Naive thymus-derived CD8-positive, alpha-beta T cell (primary cell): ENCODE measurements around the gene MCOLN2. TPM values are rescaled to one million over a fixed set of nuclear protein-coding genes. Genes with fewer than 3 reads are reported as not detected.

ENCODE experiments used
- ATAC-seq, 2 donors: fragments of 150-1000 bp; cut with Tn5 transposase in 1 of 2; sonication (Bioruptor Pico), chemical (Tn5 transposase) in 1 of 2; 1 replicate in 1 of 2; 2 replicates in 1 of 2; pipeline ENCODE4 v1.10.0; 2021; ENCODE audit warnings: mild to moderate bottlenecking in 2 of 2, moderate library complexity in 2 of 2
- POLR2A ChIA-PET: fragments of 350-600 bp; sonication (Branson Sonifier 250); formaldehyde crosslinking; loops from one replicate; lab custom pipeline; 2021; ENCODE audit warnings: antibody characterized with exemption; lab: Charles Lee
- DNase-seq, 10 donors: peaks; one replicate each; pipeline versions ENCODE4 v3.0.0 to v3.0.0-alpha.2; 2020 to 2022
- H3K27ac Mint-ChIP-seq, 10 donors: one replicate each; pipeline ENCODE4 v1.8.0; 2020 to 2022; ENCODE audit warnings: mild to moderate bottlenecking in 10 of 10, mixed read lengths in 10 of 10, moderate library complexity in 4 of 10, inconsistent platforms in 1 of 10
- H3K27me3 Mint-ChIP-seq, 5 donors: one replicate each; pipeline ENCODE4 v1.8.0; 2021 to 2022; ENCODE audit warnings: mixed read lengths in 5 of 5
- H3K36me3 Mint-ChIP-seq, 3 donors: one replicate each; pipeline ENCODE4 v1.8.0; 2020 to 2022; ENCODE audit warnings: mixed read lengths in 3 of 3, mild to moderate bottlenecking in 2 of 3, inconsistent platforms in 1 of 3
- H3K4me1 Mint-ChIP-seq, 4 donors: one replicate each; pipeline ENCODE4 v1.8.0; 2021 to 2022; ENCODE audit warnings: mixed read lengths in 4 of 4
- H3K4me3 Mint-ChIP-seq, 10 donors: one replicate each; pipeline ENCODE4 v1.8.0; 2020 to 2022; ENCODE audit warnings: mild to moderate bottlenecking in 10 of 10, mixed read lengths in 10 of 10, moderate library complexity in 6 of 10, inconsistent platforms in 1 of 10
- H3K9me3 Mint-ChIP-seq, 9 donors: one replicate each; pipeline ENCODE4 v1.8.0; 2020 to 2022; ENCODE audit warnings: mixed read lengths in 9 of 9, mild to moderate bottlenecking in 3 of 9, inconsistent platforms in 1 of 9, moderate library complexity in 1 of 9
- polyA plus RNA-seq, 3 donors: library from polyadenylated mRNA; unstranded; fragments of 300-500 nt; fragmentation: Illumina TruSeq; gene quantifications; one replicate each; pipeline ENCODE4 v1.2.3, GENCODE V29; 2021
- total RNA-seq, 8 experiments: library from RNA in 2 of 8; stranded (reverse) in 2 of 8; gene quantifications; one replicate each; pipeline ENCODE4 v1.2.3 and lab custom pipeline; 2021 to 2026

MCOLN2 gene
- total and polyA plus RNA-seq, 5 experiments from 2014 or later = 1.1 to 3.7 (median 2.7) TPM

DNA sequence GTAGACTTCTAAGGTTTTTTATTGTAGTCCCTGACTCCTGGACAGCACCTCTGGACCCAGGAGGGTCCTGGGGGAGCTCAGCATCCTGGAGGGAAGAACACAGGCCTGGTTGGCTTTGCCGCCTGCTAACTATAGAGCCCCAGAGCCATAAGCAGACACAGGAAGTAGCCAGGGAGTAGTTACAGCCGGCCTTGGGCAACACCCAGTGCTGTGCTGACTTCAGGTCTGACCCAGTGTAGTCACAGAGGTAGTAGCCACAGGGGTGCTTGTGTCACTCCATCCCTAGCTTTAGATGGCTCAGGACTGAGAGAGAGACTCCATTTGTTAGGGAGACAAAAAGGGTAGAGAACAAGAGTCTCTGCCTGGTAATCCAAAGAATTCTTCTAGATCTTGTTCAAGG is 21.9 kb downstream of the MCOLN2 start:
- no peak for ATAC-seq
- Mint-ChIP-seq H3K36me3 (peaks cover 0 to 7% (median 6%) of the 10 kb centered on the region in 3 donors), H3K4me1 (peaks cover 0 to 25% (median 4%) of the 10 kb centered on the region in 4 donors), H3K27ac (peak overlapping the region in 2 of 10 donors; percentile 11 to 18), H3K27me3 (peaks cover 0 to 20% (median 0%) of the 10 kb centered on the region in 5 donors), H3K9me3 (peaks cover 0 to 9% (median 0%) of the 10 kb centered on the region in 9 donors), H3K4me3 (no peak overlapping the region)
- DNase-seq = no peak
- POLR2A ChIA-PET = no interaction called here

DNA sequence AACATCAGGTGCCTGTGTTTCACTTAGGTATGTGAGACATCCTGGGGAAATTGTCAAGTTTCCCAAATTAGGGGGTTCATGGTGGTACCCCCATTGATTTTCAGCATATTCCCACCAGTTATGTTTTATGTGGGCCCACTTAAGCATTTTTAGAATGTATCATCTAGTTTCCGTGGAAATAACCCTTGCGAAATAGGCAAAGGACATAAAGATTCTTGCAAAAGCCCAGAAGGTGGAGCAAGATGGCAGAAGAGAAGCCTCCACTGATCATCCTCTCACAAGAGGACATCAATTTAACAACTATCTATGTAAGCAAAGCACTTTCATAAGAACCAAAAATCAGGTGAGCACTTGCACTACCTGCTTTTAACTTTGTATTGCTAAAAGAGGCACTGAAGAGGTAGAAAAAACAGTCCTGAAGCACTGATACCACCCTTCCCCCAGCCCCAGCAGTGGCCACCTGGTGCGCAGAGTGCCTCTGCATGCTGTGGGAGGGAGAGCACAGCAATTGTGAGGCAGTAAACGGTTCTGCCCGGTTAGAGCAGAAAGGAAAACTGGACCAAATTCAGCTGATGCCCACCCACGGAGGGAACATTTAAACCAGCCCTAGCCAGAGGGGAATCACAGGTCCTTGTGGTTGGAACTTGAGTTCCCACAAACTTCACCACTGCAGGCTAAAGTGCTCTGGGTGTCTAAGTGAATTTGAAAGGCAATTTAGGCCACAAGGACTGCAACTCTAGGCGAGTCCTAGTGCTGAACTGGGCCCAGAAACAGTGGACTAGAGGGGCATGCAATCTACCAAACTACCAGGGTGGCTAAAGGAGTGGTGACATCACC is 23.2 kb downstream of the MCOLN2 start:
- H3K4me1 Mint-ChIP-seq = peaks cover 0 to 25% (median 4%) of the 10 kb centered on the region in 4 donors
- peaks cover 0 to 6% (median 5%) of the 10 kb centered on the region in 3 donors for H3K36me3 Mint-ChIP-seq
- H3K27me3 Mint-ChIP-seq = peaks cover 0 to 15% (median 0%) of the 10 kb centered on the region in 5 donors
- H3K9me3 Mint-ChIP-seq = no peaks in the 10 kb centered on the region
- peak overlapping the region in 1 of 10 donors; percentile 2 for H3K4me3 Mint-ChIP-seq
- ATAC-seq (no peak), DNase-seq (no peak)
- H3K27ac Mint-ChIP-seq = peak overlapping the region in 1 of 10 donors; percentile 17
- POLR2A ChIA-PET = no interaction called here

DNA sequence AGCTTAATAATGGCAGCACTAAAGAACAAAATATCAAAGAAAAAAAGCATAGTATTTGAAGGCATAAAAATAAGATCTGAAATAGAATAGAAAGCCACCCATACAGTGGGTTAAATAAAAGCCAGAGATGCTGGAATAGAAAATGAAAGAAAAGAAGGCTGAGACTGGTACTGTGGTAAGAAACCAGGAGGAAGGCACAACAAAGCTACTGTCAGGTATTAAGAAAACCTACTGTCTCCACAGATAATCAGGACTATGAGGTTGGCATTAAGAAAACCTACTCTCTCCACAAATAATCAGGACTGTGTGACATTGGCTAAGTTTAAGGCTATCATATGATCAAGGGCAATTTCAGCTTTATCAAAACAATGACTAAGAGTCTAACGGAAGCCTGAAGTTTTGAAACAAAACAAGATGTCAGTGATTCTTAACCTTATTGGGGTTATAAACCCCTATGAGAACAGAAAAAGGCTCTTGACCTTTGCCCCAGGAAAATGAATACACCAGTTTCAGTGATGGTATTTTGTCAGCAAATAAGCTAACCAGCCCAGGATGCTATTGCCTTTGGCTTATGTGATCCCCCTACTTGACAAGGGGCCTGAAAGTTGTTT is 24.4 kb downstream of the MCOLN2 start:
- Mint-ChIP-seq H3K4me1 (peaks cover 0 to 25% (median 4%) of the 10 kb centered on the region in 4 donors), H3K4me3 (peak overlapping the region in 3 of 10 donors; percentile 4 to 57 (median 44)), H3K9me3 (no peaks in the 10 kb centered on the region), H3K27ac (peak overlapping the region in 3 of 10 donors; percentile 33 to 55 (median 50)), H3K27me3 (peaks cover 0 to 11% (median 0%) of the 10 kb centered on the region in 5 donors), H3K36me3 (peaks cover 0 to 6% (median 5%) of the 10 kb centered on the region in 3 donors)
- POLR2A ChIA-PET = no interaction called here
- no peak for DNase-seq
- no peak for ATAC-seq

DNA sequence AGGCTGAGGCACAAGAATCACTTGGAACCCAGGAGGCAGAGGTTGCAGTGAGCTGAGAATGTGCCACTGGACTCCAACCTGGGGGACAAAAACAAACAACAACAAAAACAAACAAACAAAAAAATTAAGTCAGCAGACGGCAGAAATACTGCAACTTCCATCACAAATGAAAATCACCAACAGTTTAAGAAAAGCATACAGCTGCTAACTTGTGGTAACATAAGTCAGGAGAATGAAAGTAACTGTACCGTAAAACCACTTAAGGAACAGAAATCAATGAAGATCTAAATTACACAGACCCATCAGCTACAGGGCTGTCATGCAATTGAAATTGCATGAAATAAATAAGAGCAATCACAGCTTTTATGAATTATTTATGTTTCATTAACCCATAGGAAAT is 25.0 kb downstream of the MCOLN2 start:
- POLR2A ChIA-PET = no interaction called here
- peak overlapping the region in 2 of 10 donors; percentile 17 to 55 for H3K27ac Mint-ChIP-seq

DNA sequence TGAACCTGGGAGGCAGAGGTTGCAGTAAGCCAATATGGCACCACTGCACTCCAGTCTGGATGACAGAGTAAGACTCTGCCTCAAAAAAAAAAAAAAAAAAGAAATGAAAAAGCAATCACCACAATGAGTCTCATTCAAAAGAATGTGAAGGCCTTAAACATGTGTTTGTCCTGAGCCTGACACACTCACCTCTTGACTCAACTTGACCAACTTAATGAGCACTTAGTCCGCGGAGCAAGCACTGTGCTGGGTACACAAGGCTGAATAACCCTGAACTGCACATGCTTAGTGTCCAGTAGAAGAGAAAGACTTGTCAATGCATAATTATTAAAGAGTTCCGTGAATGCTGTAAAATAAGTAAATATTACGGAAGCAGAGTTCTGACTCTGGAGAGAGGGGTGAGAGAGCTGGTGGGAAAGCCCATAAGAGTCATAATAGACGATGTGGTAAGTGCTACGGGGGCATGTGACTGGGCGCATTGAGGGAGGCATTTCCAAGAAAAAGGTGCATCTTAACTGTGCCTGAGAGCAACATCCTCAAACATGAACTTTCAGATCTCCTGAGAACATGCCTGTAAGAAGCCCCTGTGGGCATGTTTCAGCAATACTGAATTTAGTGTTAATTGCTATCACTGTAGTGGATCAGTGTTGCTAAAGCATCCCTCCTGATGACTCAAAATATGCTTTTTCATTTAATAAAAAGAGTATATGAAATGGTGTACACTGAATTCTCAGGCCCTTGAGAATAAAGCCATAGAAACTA is 27.2 kb downstream of the MCOLN2 start:
- DNase-seq (no peak), ATAC-seq (no peak)
- Mint-ChIP-seq H3K36me3 (no peaks in the 10 kb centered on the region), H3K27me3 (no peaks in the 10 kb centered on the region), H3K4me3 (no peak overlapping the region), H3K9me3 (no peaks in the 10 kb centered on the region), H3K27ac (peak overlapping the region in 2 of 10 donors; percentile 1 to 67), H3K4me1 (peaks cover 0 to 20% (median 3%) of the 10 kb centered on the region in 4 donors)
- POLR2A ChIA-PET = no interaction called here

More for the DNA sequence above, 25.0 kb downstream of the MCOLN2 start:
- no peak for DNase-seq
- Mint-ChIP-seq H3K27me3 (peaks cover 0 to 6% (median 0%) of the 10 kb centered on the region in 5 donors), H3K4me3 (peak overlapping the region in 2 of 10 donors; percentile 6 to 69), H3K4me1 (peaks cover 0 to 25% (median 4%) of the 10 kb centered on the region in 4 donors), H3K36me3 (peaks cover 0 to 6% (median 3%) of the 10 kb centered on the region in 3 donors), H3K9me3 (no peaks in the 10 kb centered on the region)
- no peak for ATAC-seq

DNA sequence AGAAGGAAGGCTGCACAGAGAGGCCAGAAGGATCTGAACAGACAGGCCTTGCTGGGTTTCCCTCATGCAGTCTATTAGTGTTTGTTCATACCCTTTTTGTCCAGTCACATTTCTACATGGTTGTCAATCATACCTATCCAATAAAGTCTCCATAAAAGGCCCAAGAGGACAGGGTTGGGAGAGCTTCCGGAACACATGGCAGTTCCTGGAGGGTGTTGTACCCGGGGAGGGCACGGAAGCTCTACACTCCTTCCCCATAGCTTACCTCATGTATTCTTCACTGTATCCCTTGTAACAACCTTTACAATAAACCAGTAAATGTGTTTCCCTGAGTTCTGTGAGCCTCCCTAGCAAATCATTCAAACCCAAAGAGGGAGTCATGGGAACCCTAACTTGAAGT is 28.0 kb downstream of the MCOLN2 start:
- H3K9me3 Mint-ChIP-seq = no peaks in the 10 kb centered on the region
- ATAC-seq (no peak), DNase-seq (no peak)
- H3K4me1 Mint-ChIP-seq = peaks cover 0 to 20% (median under 1%) of the 10 kb centered on the region in 4 donors
- H3K27ac Mint-ChIP-seq = peak overlapping the region in 1 of 10 donors; percentile 60
- no peak overlapping the region for H3K4me3 Mint-ChIP-seq
- H3K27me3 Mint-ChIP-seq = no peaks in the 10 kb centered on the region
- no peaks in the 10 kb centered on the region for H3K36me3 Mint-ChIP-seq
- POLR2A ChIA-PET = no interaction called here

DNA sequence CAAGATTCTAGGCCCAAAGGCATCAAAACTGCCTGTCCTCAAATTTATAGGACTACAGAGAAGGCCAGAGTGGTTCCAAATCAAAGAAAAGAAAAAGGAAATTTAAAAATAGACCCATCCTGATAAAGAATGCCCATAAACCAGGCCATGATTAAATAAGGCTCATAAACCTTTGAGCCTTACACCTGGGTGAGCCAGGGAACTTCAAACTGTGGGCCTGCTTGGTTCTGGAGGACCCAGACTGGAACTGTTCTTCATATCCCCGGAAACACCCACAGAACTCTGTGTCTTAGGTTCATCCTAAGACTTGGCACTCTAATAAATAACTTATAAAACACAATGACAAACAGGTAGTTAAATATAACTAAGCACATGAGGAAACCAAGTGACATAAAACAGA is 28.8 kb downstream of the MCOLN2 start:
- Mint-ChIP-seq H3K9me3 (no peaks in the 10 kb centered on the region), H3K27ac (no peak overlapping the region), H3K4me1 (peaks cover 0 to 14% (median 0%) of the 10 kb centered on the region in 4 donors), H3K4me3 (no peak overlapping the region), H3K27me3 (no peaks in the 10 kb centered on the region), H3K36me3 (no peaks in the 10 kb centered on the region)
- POLR2A ChIA-PET = interaction anchor here (0.6 kb wide), 1 partner anchor 288 kb away, joined by 5 read pairs; no protein-coding TSS in a partner anchor
- ATAC-seq = no peak
- no peak for DNase-seq

DNA sequence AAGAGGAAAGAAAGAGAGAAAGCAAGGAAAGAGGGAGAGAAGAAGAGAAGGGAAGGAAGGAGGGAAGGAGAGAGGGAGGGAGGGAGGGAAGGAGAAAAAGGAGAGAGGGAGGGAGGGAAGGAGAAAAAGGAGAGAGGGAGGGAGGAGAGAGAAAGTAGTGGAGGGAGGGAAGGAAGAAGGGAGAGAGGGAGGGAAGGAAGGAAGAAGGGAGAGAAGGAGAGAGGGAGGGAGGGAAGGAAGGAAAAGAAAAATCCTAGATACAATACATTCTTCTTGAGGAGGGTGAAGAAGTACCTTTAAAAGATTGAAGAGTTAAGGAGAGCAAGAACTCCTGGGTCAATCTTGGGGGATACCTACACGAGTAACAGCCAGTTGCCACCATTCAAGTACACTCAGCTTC is 29.2 kb downstream of the MCOLN2 start:
- peaks cover 0 to 10% (median 0%) of the 10 kb centered on the region in 4 donors for H3K4me1 Mint-ChIP-seq
- no peaks in the 10 kb centered on the region for H3K27me3 Mint-ChIP-seq
- POLR2A ChIA-PET = interaction anchor here (0.6 kb wide), 1 partner anchor 289 kb away, joined by 5 read pairs; no protein-coding TSS in a partner anchor
- H3K9me3 Mint-ChIP-seq = no peaks in the 10 kb centered on the region
- no peak overlapping the region for H3K27ac Mint-ChIP-seq
- ATAC-seq (no peak), DNase-seq (no peak)
- no peaks in the 10 kb centered on the region for H3K36me3 Mint-ChIP-seq
- H3K4me3 Mint-ChIP-seq = no peak overlapping the region

DNA sequence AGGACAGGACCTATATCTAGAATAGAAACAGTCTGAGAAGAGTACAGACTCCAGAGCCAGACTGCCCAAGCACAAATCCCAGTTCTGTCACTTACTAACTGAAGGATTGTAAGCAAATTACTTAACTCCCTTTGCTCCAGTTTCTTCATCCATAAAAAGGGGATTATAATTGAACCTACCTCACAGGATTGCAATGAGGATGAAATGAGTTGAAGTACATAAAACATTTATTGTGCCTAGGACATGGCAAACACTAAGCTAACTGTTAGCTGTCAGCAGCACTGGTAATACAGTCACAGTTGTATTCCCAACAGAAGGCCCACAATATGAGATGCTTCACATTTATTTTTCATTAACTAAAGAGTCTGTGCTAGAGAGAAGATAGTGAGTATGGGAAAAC is 33.9 kb downstream of the MCOLN2 start:
- Mint-ChIP-seq H3K36me3 (no peaks in the 10 kb centered on the region), H3K4me3 (no peak overlapping the region)

DNA sequence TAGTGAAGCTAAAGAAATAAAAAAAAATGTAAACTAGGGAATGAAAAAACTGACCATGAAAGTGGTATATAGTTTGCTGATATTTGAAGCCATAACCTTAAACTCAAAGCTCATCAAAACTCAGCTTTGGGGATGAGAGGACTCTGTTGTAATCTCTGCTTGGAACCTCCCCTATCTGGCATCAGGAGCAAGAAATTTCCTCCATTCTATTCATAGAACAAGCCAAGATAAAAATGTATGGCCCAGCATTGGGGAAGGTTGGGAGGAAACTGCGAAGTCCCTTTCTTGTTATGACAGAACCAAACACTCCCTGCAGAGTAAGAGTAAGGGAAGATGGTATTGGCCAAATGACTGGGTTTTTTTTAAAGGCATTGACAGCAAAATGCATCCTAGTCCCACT is 35.6 kb downstream of the MCOLN2 start:
- POLR2A ChIA-PET = no interaction called here
- no peaks in the 10 kb centered on the region for H3K36me3 Mint-ChIP-seq
- no peaks in the 10 kb centered on the region for H3K9me3 Mint-ChIP-seq
- no peak for ATAC-seq
- H3K4me1 Mint-ChIP-seq = no peaks in the 10 kb centered on the region
- peaks cover 0 to 8% (median 0%) of the 10 kb centered on the region in 5 donors for H3K27me3 Mint-ChIP-seq
- H3K4me3 Mint-ChIP-seq = no peak overlapping the region
- no peak overlapping the region for H3K27ac Mint-ChIP-seq
- DNase-seq = no peak

More for the DNA sequence above, 33.9 kb downstream of the MCOLN2 start:
- Mint-ChIP-seq H3K27ac (no peak overlapping the region), H3K4me1 (no peaks in the 10 kb centered on the region), H3K27me3 (peaks cover 0 to 5% (median 0%) of the 10 kb centered on the region in 5 donors), H3K9me3 (no peaks in the 10 kb centered on the region)
- DNase-seq = no peak
- POLR2A ChIA-PET = no interaction called here
- no peak for ATAC-seq

DNA sequence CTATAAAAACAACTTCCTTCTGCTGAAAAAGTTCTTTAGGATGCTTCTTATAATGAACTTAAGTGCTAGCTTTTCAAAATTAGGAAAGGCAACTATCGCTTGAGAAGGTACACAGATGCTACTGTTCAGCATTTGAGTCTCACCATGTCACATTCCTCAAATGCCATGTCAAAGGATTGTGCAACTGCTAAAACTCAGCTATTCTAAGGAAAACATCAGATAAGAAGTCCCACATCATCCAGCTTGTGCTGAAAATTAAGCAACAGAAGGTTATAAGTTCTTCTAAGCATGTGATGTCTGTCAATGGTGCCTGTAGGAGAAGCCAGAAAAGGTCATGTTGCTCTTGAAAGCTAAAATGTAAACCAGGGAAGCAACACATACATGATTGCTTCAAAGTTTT is 36.5 kb downstream of the MCOLN2 start:
- ATAC-seq (no peak), DNase-seq (no peak)
- Mint-ChIP-seq H3K36me3 (no peaks in the 10 kb centered on the region), H3K27ac (no peak overlapping the region), H3K27me3 (peaks cover 0 to 8% (median 2%) of the 10 kb centered on the region in 5 donors), H3K4me3 (no peak overlapping the region), H3K4me1 (no peaks in the 10 kb centered on the region), H3K9me3 (no peaks in the 10 kb centered on the region)
- POLR2A ChIA-PET = no interaction called here

DNA sequence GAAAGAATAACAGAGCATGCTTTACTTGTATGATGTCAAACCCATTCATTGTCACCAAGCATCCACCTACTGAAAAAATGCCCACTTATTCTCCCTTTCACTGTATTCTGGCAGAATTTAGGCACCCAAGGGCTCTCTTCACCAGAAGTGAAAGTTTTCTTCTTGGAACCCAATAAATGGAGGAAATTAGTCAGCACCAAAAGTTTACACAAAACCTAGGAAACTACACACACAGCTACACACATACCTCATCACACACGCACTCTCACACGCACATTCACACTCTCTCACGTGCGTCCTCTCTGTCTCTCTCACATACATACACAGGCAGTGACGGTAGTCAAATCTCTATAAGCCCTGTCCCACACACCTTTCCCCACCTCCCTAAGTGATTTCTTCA is 37.6 kb downstream of the MCOLN2 start:
- peaks cover 0 to 8% (median 2%) of the 10 kb centered on the region in 5 donors for H3K27me3 Mint-ChIP-seq
- DNase-seq (no peak), ATAC-seq (no peak)
- H3K27ac Mint-ChIP-seq = no peak overlapping the region
- H3K36me3 Mint-ChIP-seq = no peaks in the 10 kb centered on the region
- no peak overlapping the region for H3K4me3 Mint-ChIP-seq
- H3K4me1 Mint-ChIP-seq = no peaks in the 10 kb centered on the region
- no peaks in the 10 kb centered on the region for H3K9me3 Mint-ChIP-seq
- POLR2A ChIA-PET = no interaction called here
